GM13977 (cell line): ENCODE results near the gene AURKA.

ENCODE experiments used
- DNase-seq: peaks from one replicate; pipeline ENCODE4 v3.0.0; 2012; ENCODE audit warnings: low spot score
- CTCF ChIP-seq: IDR thresholded peaks from 2 replicates; pipeline ENCODE4 v1.5.1; 2012; ENCODE audit warnings: mild to moderate bottlenecking, control low read depth; ENCODE audit not compliant: insufficient read depth; ENCODE audit errors: extremely low read depth, missing control alignments
- in situ Hi-C: fragments of 300-500 bp; cut with MboI; formaldehyde crosslinking; loops from one replicate; pipeline ENCODE4 v1.12.0; 2022; ENCODE audit warnings: low sequenced_read_pairs, low pct_unique_long_range_greater_than_20kb, mixed read lengths, inconsistent platforms; ENCODE audit not compliant: unreplicated experiment

Gene AURKA

GRCh38 chr20:56433221-56433879, 41.3 kb upstream of the AURKA start:
- DNase-seq: no peak
- in situ Hi-C loops: no loop called here
- no peak for TF ChIP-seq CTCF

GRCh38 chr20:56431471-56431870, 39.5 kb upstream of the AURKA start:
- TF ChIP-seq CTCF: no peak
- no peak for DNase-seq
- in situ Hi-C loops: no loop called here

- TF ChIP-seq CTCF: no peak
- in situ Hi-C loops: no loop called here
- DNase-seq: no peak
Observed at GRCh38 chr20:56430957-56431356, 38.9 kb upstream of the AURKA start.

GRCh38 chr20:56430461-56430860, 38.4 kb upstream of the AURKA start:
- no peak for DNase-seq
- in situ Hi-C loops: no loop called here
- TF ChIP-seq CTCF: no peak

DNA sequence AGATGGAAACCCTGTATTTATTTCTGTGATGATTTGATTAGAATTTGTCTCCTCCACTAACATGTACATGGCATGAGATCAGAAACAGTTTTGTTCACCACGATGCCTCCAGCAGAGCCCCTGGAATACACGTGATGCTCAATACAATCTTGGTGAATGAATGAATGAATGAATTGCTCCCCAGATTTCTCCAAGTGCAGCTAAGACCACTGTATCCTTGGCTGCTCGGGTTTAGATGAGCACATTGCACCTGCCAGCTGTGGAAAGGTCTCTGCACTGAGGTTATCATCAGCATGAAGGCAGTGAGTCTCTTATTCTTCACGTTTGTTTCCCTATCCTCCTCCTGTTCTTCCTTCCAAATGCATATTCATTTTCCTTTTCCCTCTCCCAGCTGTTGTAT, 37.9 kb upstream of the AURKA start:
- DNase-seq: no peak
- no peak for TF ChIP-seq CTCF
- in situ Hi-C loops: no loop called here

- in situ Hi-C loops: no loop called here
- no peak for TF ChIP-seq CTCF
- no peak for DNase-seq
Observed at GRCh38 chr20:56429502-56429901, 37.5 kb upstream of the AURKA start.
